ENCODE results near the gene FAM240B.

FAM240B gene

GRCh38 chr9:38675211-38675610, 44.7 kb downstream of the FAM240B start:
- Histone ChIP-seq H4K20me1 (ENCODE audit: insufficient read depth) (no peaks in the 10 kb centered on the region), H3K27ac (no peak overlapping the region), H3K4me1 (ENCODE audit: low read depth, poor library complexity, severe bottlenecking) (peaks cover 6% of the 10 kb centered on the region), H3K79me2 (ENCODE audit: insufficient read depth, low read depth) (no peaks in the 10 kb centered on the region), H3K4me3 (IDR thresholded peaks at IDR 0.05; ENCODE audit: insufficient read depth, low read depth, low read length) (no peak overlapping the region), H3K27me3 (ENCODE audit: insufficient read depth, low read depth) (no peaks in the 10 kb centered on the region), H3K9ac (no peak overlapping the region), H3K36me3 (ENCODE audit: insufficient read depth) (no peaks in the 10 kb centered on the region), H2AFZ (ENCODE audit: low read depth) (no peak overlapping the region), H3K4me2 (no peak overlapping the region)
- TF ChIP-seq CTCF (conservative IDR thresholded peaks at IDR 0.05; ENCODE audit: low read depth, low read length), result no peak

GRCh38 chr9:38673399-38674193, 46.3 kb downstream of the FAM240B start:
- no peaks in the 10 kb centered on the region for H3K36me3 ChIP-seq (ENCODE audit: insufficient read depth)
- no peaks in the 10 kb centered on the region for H3K27me3 ChIP-seq (ENCODE audit: insufficient read depth, low read depth)
- peaks cover 6% of the 10 kb centered on the region for H3K4me1 ChIP-seq (ENCODE audit: low read depth, poor library complexity, severe bottlenecking)
- no peak overlapping the region for H2AFZ ChIP-seq (ENCODE audit: low read depth)
- H3K4me2 ChIP-seq, result no peak overlapping the region
- H3K9ac ChIP-seq, result no peak overlapping the region
- no peaks in the 10 kb centered on the region for H3K79me2 ChIP-seq (ENCODE audit: insufficient read depth, low read depth)
- no peak overlapping the region for H3K27ac ChIP-seq
- H4K20me1 ChIP-seq (ENCODE audit: insufficient read depth), result no peaks in the 10 kb centered on the region
- no peak overlapping the region for H3K4me3 ChIP-seq (IDR thresholded peaks at IDR 0.05; ENCODE audit: insufficient read depth, low read depth, low read length)
- no peak for TF ChIP-seq CTCF (conservative IDR thresholded peaks at IDR 0.05; ENCODE audit: low read depth, low read length)

GRCh38 chr9:38671748-38672147, 48.2 kb downstream of the FAM240B start:
- TF ChIP-seq CTCF (conservative IDR thresholded peaks at IDR 0.05; ENCODE audit: low read depth, low read length), result no peak
- no peaks in the 10 kb centered on the region for H3K27me3 ChIP-seq (ENCODE audit: insufficient read depth, low read depth)

GRCh38 chr9:38671372-38671731, 48.6 kb downstream of the FAM240B start:
- H3K9ac ChIP-seq, result no peak overlapping the region
- H3K4me2 ChIP-seq, result no peak overlapping the region; the same call in 1 of the 2 replicates
- H2AFZ ChIP-seq (ENCODE audit: low read depth), result no peak overlapping the region
- no peaks in the 10 kb centered on the region for H4K20me1 ChIP-seq (ENCODE audit: insufficient read depth)
- no peak for TF ChIP-seq CTCF (conservative IDR thresholded peaks at IDR 0.05; ENCODE audit: low read depth, low read length)
- H3K27me3 ChIP-seq (ENCODE audit: insufficient read depth, low read depth), result no peaks in the 10 kb centered on the region
- no peaks in the 10 kb centered on the region for H3K36me3 ChIP-seq (ENCODE audit: insufficient read depth)
- no peaks in the 10 kb centered on the region for H3K79me2 ChIP-seq (ENCODE audit: insufficient read depth, low read depth)
- peaks cover 6% of the 10 kb centered on the region for H3K4me1 ChIP-seq (ENCODE audit: low read depth, poor library complexity, severe bottlenecking)
- H3K4me3 ChIP-seq (IDR thresholded peaks at IDR 0.05; ENCODE audit: insufficient read depth, low read depth, low read length), result no peak overlapping the region
- H3K27ac ChIP-seq, result no peak overlapping the region

More at GRCh38 chr9:38671748-38672147, 48.2 kb downstream of the FAM240B start:
- peaks cover 6% of the 10 kb centered on the region for H3K4me1 ChIP-seq (ENCODE audit: low read depth, poor library complexity, severe bottlenecking)
- H3K36me3 ChIP-seq (ENCODE audit: insufficient read depth), result no peaks in the 10 kb centered on the region
- no peak overlapping the region for H2AFZ ChIP-seq (ENCODE audit: low read depth)
- peak overlapping the region; percentile 22; the same call in 1 of the 2 replicates for H3K4me2 ChIP-seq
- no peak overlapping the region for H3K9ac ChIP-seq
- H3K4me3 ChIP-seq (IDR thresholded peaks at IDR 0.05; ENCODE audit: insufficient read depth, low read depth, low read length), result no peak overlapping the region
- no peaks in the 10 kb centered on the region for H4K20me1 ChIP-seq (ENCODE audit: insufficient read depth)
- H3K79me2 ChIP-seq (ENCODE audit: insufficient read depth, low read depth), result no peaks in the 10 kb centered on the region
- H3K27ac ChIP-seq, result no peak overlapping the region; the same call in 1 of the 2 replicates
